Panc1 (cell line): Measurements from ENCODE around the gene GP9. TPM values are rescaled to one million over a fixed set of nuclear protein-coding genes. Genes with fewer than 3 reads are reported as not detected.

Source experiments
- ATAC-seq: fragments of 200-7000 bp; cut with Tn5 transposase; 2 replicates; pipeline ENCODE4 v1.9.1; 2020; ENCODE audit warnings: mild to moderate bottlenecking, moderate library complexity
- BruUV-seq: library from RNA; stranded (reverse); fragments of 400-500 nt; replicated peaks from 2 replicates; lab custom pipeline; 2021; lab: Mats Ljungman, UMichigan
- CTCF ChIA-PET: fragments of 300-600 bp; sonication (Branson Sonifier 250); formaldehyde crosslinking; loops from one replicate; lab custom pipeline; 2022; ENCODE audit warnings: antibody characterized with exemption; lab: Charles Lee
- POLR2A ChIA-PET: fragments of 300-600 bp; sonication (Branson Sonifier 250); formaldehyde crosslinking; loops from one replicate; lab custom pipeline; 2022; ENCODE audit warnings: antibody characterized with exemption; lab: Charles Lee
- DNase-seq: peaks from one replicate; pipeline ENCODE4 v3.0.0-alpha.2; 2010; ENCODE audit warnings: low read depth, low spot score
- H3K27ac ChIP-seq: 2 replicates; pipeline ENCODE4 v1.5.1; 2011; ENCODE audit warnings: mild to moderate bottlenecking, low read length, inconsistent platforms
- H3K27me3 ChIP-seq: fragments of 200-500 bp; sonication (Bioruptor generic); 2 replicates; pipeline ENCODE4 v1.6.0; 2014; ENCODE audit warnings: low read length, inconsistent platforms; ENCODE audit not compliant: control insufficient read depth, insufficient read depth
- H3K36me3 ChIP-seq: fragments of 200-500 bp; sonication (Bioruptor generic); 2 replicates; pipeline ENCODE4 v1.5.1; 2014; ENCODE audit warnings: inconsistent platforms, mild to moderate bottlenecking, low read length, moderate library complexity; ENCODE audit not compliant: control insufficient read depth, insufficient read depth
- H3K4me1 ChIP-seq: 2 replicates; pipeline ENCODE4 v1.5.1; 2011; ENCODE audit warnings: inconsistent platforms, mild to moderate bottlenecking, low read length, moderate library complexity; ENCODE audit not compliant: control insufficient read depth, insufficient read depth
- H3K4me3 ChIP-seq, 2 experiments: 2 replicates each; pipeline ENCODE4 v1.5.1; 2011 to 2012; ENCODE audit warnings: low read depth in 2 of 2, low read length in 2 of 2, mild to moderate bottlenecking in 2 of 2, inconsistent platforms in 1 of 2, moderate library complexity in 1 of 2
- H3K9me3 ChIP-seq: fragments of 200-500 bp; sonication (Bioruptor generic); 2 replicates; pipeline ENCODE4 v1.5.1; 2014; ENCODE audit warnings: low read depth, mild to moderate bottlenecking, inconsistent platforms, low read length, moderate library complexity; ENCODE audit not compliant: control insufficient read depth, insufficient read depth
- POLR2AphosphoS5 ChIP-seq: IDR thresholded peaks from 2 replicates; pipeline ENCODE4 v1.6.1; 2012; ENCODE audit warnings: mild to moderate bottlenecking, low read depth, low read length, moderate library complexity
- REST ChIP-seq, 2 experiments: IDR thresholded peaks; 2 replicates each; pipeline ENCODE4 v1.6.1; 2011 to 2012; ENCODE audit warnings: low read depth in 2 of 2, control low read depth in 1 of 2, low read length in 1 of 2, mild to moderate bottlenecking in 1 of 2, moderate library complexity in 1 of 2; ENCODE audit not compliant: insufficient read depth in 1 of 2
- SIN3A ChIP-seq: IDR thresholded peaks from 2 replicates; pipeline ENCODE4 v1.6.1; 2012; ENCODE audit warnings: low read depth, mild to moderate bottlenecking, low read length, moderate library complexity, borderline replicate concordance; ENCODE audit not compliant: insufficient read depth
- TCF7L2 ChIP-seq: IDR thresholded peaks from 2 replicates; pipeline ENCODE4 v1.6.1; 2011; ENCODE audit warnings: mild to moderate bottlenecking, low read depth, low read length, inconsistent platforms
- in situ Hi-C: cut with HindIII; loops from 2 replicates; pipeline ENCODE4 v1.10.0; 2016; ENCODE audit warnings: low sequenced_read_pairs, low pct_unique_long_range_greater_than_20kb
- intact Hi-C: fragments of 100-400 bp; cut with micrococcal nuclease; formaldehyde crosslinking; loops from one replicate; pipeline ENCODE4 v1.10.0; 2022; ENCODE audit not compliant: unreplicated experiment
- total RNA-seq: library from RNA; stranded (reverse); gene quantifications from one replicate; pipeline ENCODE4 v1.2.1, GENCODE V29; 2021; ENCODE audit not compliant: unreplicated experiment
- TF ChIP-seq, protein P1 (sequence below): fragments of 450-650 bp; IDR thresholded peaks from 2 replicates; pipeline ENCODE4 v1.5.1; 2017; ENCODE audit warnings: mild to moderate bottlenecking

Gene GP9
- total RNA-seq, 1 experiment from 2014 or later = not detected

DNA sequence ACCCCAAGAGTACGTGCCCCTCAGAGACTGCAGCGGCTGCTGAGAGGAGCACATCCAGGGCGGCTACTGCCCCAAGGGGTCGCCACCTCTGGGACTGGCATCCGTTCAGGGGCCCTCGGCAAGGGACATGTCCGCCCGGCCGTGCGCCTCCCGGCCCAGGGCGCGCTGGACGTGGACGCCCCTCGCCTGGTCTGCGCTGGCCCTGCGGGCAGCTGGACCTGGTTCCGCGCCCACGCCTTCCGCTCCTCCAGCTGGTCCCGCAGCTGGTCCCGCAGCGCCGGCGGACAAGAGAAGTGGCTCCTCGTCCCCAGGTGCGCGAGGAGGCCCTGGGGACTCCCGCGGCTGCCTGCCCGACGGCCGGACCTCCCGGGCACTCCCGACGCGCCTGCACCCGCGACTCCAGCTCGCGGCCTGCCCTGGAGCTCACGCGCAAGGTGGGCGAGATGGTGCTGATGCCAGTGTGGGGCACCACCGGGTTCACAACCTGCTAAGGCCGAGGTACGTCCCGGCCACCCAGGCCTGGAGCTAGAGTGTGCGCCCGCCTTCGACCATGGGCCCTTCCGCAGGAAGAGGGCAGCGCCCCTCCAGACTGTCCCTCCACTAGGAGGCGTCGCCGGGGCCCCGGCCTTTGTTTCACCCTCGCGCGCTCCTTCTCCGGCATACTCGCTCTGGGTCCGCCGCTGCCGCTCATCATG, 14.4 kb upstream of the GP9 start:
- BruUV-seq = no TSS peak
- DNase-seq = no peak
- no peak for ATAC-seq
- Histone ChIP-seq H3K9me3 (no peaks in the 10 kb centered on the region), H3K27ac (no peak overlapping the region), H3K4me3 (no peak overlapping the region), H3K36me3 (no peaks in the 10 kb centered on the region), H3K4me1 (no peaks in the 10 kb centered on the region; the same call in 1 of the 2 replicates), H3K27me3 (no peaks in the 10 kb centered on the region)
- in situ Hi-C loops = no loop called here
- POLR2A ChIA-PET = no interaction called here
- TF ChIP-seq SIN3A (no peak), REST (IDR thresholded peaks at IDR 0.05; ENCODE audit: insufficient read depth in 1 of 2, low read depth in 2 of 2, low read length in 1 of 2) (no peak), POLR2AphosphoS5 (no peak), TCF7L2 (no peak)
- TF ChIP-seq, protein P1, sequence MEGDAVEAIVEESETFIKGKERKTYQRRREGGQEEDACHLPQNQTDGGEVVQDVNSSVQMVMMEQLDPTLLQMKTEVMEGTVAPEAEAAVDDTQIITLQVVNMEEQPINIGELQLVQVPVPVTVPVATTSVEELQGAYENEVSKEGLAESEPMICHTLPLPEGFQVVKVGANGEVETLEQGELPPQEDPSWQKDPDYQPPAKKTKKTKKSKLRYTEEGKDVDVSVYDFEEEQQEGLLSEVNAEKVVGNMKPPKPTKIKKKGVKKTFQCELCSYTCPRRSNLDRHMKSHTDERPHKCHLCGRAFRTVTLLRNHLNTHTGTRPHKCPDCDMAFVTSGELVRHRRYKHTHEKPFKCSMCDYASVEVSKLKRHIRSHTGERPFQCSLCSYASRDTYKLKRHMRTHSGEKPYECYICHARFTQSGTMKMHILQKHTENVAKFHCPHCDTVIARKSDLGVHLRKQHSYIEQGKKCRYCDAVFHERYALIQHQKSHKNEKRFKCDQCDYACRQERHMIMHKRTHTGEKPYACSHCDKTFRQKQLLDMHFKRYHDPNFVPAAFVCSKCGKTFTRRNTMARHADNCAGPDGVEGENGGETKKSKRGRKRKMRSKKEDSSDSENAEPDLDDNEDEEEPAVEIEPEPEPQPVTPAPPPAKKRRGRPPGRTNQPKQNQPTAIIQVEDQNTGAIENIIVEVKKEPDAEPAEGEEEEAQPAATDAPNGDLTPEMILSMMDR = no peak
- CTCF ChIA-PET = no interaction called here
- intact Hi-C loops = no loop called here

DNA sequence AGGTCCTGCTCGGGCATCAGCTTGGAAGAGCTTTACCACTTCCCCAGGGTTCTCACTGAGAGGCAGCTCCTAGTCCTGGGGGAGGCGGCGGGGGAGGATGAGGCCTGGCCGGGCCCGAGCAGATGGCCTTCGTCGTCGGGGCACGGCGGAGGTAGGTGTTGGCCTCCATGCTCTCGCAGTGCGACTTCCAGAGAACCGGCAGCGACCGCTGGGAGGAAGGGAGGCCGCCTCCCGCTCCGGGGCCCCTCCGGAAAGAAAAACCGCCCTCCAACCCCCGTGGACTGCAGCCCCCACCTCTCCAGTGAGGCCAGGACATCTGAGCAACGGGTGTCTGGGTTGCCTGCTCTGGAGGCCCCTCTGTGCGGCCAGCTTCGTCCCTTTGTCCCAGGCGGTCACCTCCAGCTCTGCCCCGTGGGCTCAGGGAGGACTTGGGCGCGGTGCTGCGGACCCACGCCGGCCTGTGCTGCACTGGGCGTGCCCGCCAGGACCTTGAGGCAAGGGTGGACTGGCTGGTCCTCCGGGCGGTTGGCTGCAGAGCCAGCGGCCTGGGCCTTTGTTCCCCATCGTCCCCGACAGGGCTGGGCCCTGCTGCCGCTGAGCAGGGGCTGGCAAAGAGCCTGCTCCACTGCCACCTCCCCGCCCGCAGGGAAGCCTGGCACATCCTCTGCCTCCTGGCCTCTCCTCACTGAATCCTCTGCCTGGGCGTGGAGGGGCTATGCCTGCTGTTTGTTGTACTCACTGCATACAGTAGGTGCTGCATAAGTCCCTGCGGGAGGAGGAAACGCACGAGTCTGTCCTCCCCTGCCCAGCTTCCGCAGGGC, 13.6 kb upstream of the GP9 start:
- Histone ChIP-seq H3K27me3 (no peaks in the 10 kb centered on the region), H3K4me3 (no peak overlapping the region), H3K9me3 (no peaks in the 10 kb centered on the region), H3K27ac (no peak overlapping the region), H3K36me3 (no peaks in the 10 kb centered on the region), H3K4me1 (no peaks in the 10 kb centered on the region; the same call in 1 of the 2 replicates)
- POLR2A ChIA-PET = no interaction called here
- intact Hi-C loops = no loop called here
- no TSS peak for BruUV-seq
- ATAC-seq (no peak), DNase-seq (no peak)
- TF ChIP-seq TCF7L2 (no peak), SIN3A (no peak), REST (IDR thresholded peaks at IDR 0.05; ENCODE audit: insufficient read depth in 1 of 2, low read depth in 2 of 2, low read length in 1 of 2) (no peak), POLR2AphosphoS5 (no peak)
- TF ChIP-seq, protein P1 = no peak
- CTCF ChIA-PET = interaction anchor here (0.5 kb wide), 1 partner anchor 11 kb away, joined by 8 read pairs; no protein-coding TSS in a partner anchor
- in situ Hi-C loops = no loop called here
